ENCODE measurements around the gene PILRA. TPM values are rescaled to one million over a fixed set of nuclear protein-coding genes. Genes with fewer than 3 reads are reported as not detected.
"Not testable (repeated sequence)": the region's sequence is repeated elsewhere in the genome, so short reads cannot be mapped to it uniquely, and the experiment has no call there.

PILRA gene
- polyA plus RNA-seq, 3 donors = 2.0 to 18.1 (median 12.8) TPM

- 1% methylated on average over 66 of the region's 66 CpGs for WGBS, 3 donors
Measured at GRCh38 chr7:100428199-100428966, 55.1 kb downstream of the PILRA start, which contains the start of gene ZCWPW1. Gene ZCWPW1 (minus strand): TSS chr7:100428703. CDS start chr7:100420649, 8,054 bp downstream.

GRCh38 chr7:100428967-100429636, 55.8 kb downstream of the PILRA start:
- H3K27ac ChIP-seq (ENCODE audit: low read depth, low read length) = peak overlapping the region; percentile 93
- WGBS, 3 donors = 0 to 1% (median 0%) methylated on average over 39 to 40 of the region's 40 CpGs

More at GRCh38 chr7:100428199-100428966, 55.1 kb downstream of the PILRA start, which contains the start of gene ZCWPW1:
- H3K27ac ChIP-seq (ENCODE audit: low read depth, low read length) = peak within 1 kb of the TSS; percentile 93

GRCh38 chr7:100429637-100430492, 56.6 kb downstream of the PILRA start, which contains the start of gene MEPCE:
Gene MEPCE (plus strand): TSS chr7:100429831. CDS start chr7:100430019, 188 bp downstream.
- peak within 1 kb of the TSS; percentile 93 for H3K27ac ChIP-seq (ENCODE audit: low read depth, low read length)
- 0 to 1% (median 1%) methylated on average over 86 to 95 of the region's 95 CpGs for WGBS, 3 donors

GRCh38 chr7:100430493-100431285, 57.4 kb downstream of the PILRA start:
- 17 to 28% (median 18%) methylated on average over 31 of the region's 31 CpGs for WGBS, 3 donors
- H3K27ac ChIP-seq (ENCODE audit: low read depth, low read length) = peak overlapping the region; percentile 76

- WGBS, 3 donors = 79 to 87% (median 81%) methylated on average over 23 of the region's 23 CpGs
- H3K27ac ChIP-seq (ENCODE audit: low read depth, low read length) = no peak overlapping the region
Measured at GRCh38 chr7:100431286-100431735, 58.0 kb downstream of the PILRA start.

GRCh38 chr7:100432053-100432452, 58.8 kb downstream of the PILRA start:
- no peak overlapping the region for H3K27ac ChIP-seq (ENCODE audit: low read depth, low read length)
- 41 to 88% (median 83%) methylated on average over 4 of the region's 4 CpGs for WGBS, 3 donors

GRCh38 chr7:100432621-100433275, 59.5 kb downstream of the PILRA start:
- no peak overlapping the region for H3K27ac ChIP-seq (ENCODE audit: low read depth, low read length)
- 82 to 88% (median 84%) methylated on average over 21 of the region's 21 CpGs for WGBS, 3 donors

- WGBS, 3 donors = 53 to 71% (median 69%) methylated on average over 4 of the region's 4 CpGs
- H3K27ac ChIP-seq (ENCODE audit: low read depth, low read length) = no peak overlapping the region
Measured at GRCh38 chr7:100433276-100433591, 59.9 kb downstream of the PILRA start.

- no peak overlapping the region for H3K27ac ChIP-seq (ENCODE audit: low read depth, low read length)
- 76 to 77% (median 76%) methylated on average over 10 of the region's 10 CpGs for WGBS, 3 donors
Measured at GRCh38 chr7:100433592-100434296, 60.5 kb downstream of the PILRA start.

GRCh38 chr7:100434297-100435144, 61.2 kb downstream of the PILRA start:
- whole genome bisulfite sequencing, 3 donors = 80 to 86% (median 85%) methylated on average over 22 of the region's 22 CpGs
- no peak overlapping the region for H3K27ac ChIP-seq (ENCODE audit: low read depth, low read length)

GRCh38 chr7:100435401-100436304, 62.4 kb downstream of the PILRA start:
- 1 to 2% (median 1%) methylated on average over 64 to 81 of the region's 81 CpGs for WGBS, 3 donors

GRCh38 chr7:100437150-100438100, 64.1 kb downstream of the PILRA start:
- 88 to 92% (median 88%) methylated on average over 28 of the region's 28 CpGs for WGBS, 3 donors
- H3K27ac ChIP-seq (ENCODE audit: low read depth, low read length) = no peak overlapping the region

More at GRCh38 chr7:100435401-100436304, 62.4 kb downstream of the PILRA start:
- peak overlapping the region; percentile 83 for H3K27ac ChIP-seq (ENCODE audit: low read depth, low read length)

- WGBS, 3 donors = 42 to 55% (median 52%) methylated on average over 2 of the region's 2 CpGs
Measured at GRCh38 chr7:100438172-100438571, 64.9 kb downstream of the PILRA start.

GRCh38 chr7:100438731-100439130, 65.4 kb downstream of the PILRA start:
- H3K27ac ChIP-seq (ENCODE audit: low read depth, low read length) = not testable (repeated sequence)
- WGBS, 3 donors = 87 to 94% (median 94%) methylated on average over 8 of the region's 8 CpGs

More at GRCh38 chr7:100438172-100438571, 64.9 kb downstream of the PILRA start:
- H3K27ac ChIP-seq (ENCODE audit: low read depth, low read length) = no peak overlapping the region
